SU-DHL-6 (cell line): ENCODE measurements around the gene PLPP3.

Experiments
- H2AFZ ChIP-seq: fragments of 200-600 bp; sonication (generic); 2 replicates; pipeline ENCODE4 v1.6.1; 2014; ENCODE audit warnings: low read depth, mild to moderate bottlenecking, moderate library complexity, mixed read lengths, antibody characterized with exemption, low read length; ENCODE audit not compliant: severe bottlenecking
- H3F3A ChIP-seq: fragments of 200-600 bp; shearing (Covaris generic); 2 replicates; pipeline ENCODE4 v1.6.0; 2016; ENCODE audit warnings: antibody characterized with exemption, mild to moderate bottlenecking; ENCODE audit not compliant: insufficient read depth
- H3K27ac ChIP-seq: fragments of 200-600 bp; sonication (generic); 2 replicates; pipeline ENCODE4 v1.5.1; 2016; ENCODE audit warnings: low read depth, mild to moderate bottlenecking, low read length, moderate library complexity, mixed read lengths
- H3K27me3 ChIP-seq: fragments of 200-600 bp; sonication (generic), shearing (Covaris generic); 2 replicates; pipeline ENCODE4 v1.6.0; 2014; ENCODE audit warnings: mild to moderate bottlenecking, low read length
- H3K36me3 ChIP-seq: fragments of 200-600 bp; sonication (generic); 2 replicates; pipeline ENCODE4 v1.6.1; 2014; ENCODE audit warnings: mild to moderate bottlenecking, low read length, mixed read lengths
- H3K4me2 ChIP-seq: fragments of 300-600, 200-600 bp; shearing (Covaris generic), sonication (generic); 2 replicates; pipeline ENCODE4 v1.6.0; 2014; ENCODE audit warnings: low read length, low read depth, mild to moderate bottlenecking; ENCODE audit not compliant: poor library complexity, severe bottlenecking
- H3K4me3 ChIP-seq: fragments of 200-600 bp; sonication (generic); 2 replicates; pipeline ENCODE4 v1.5.1; 2014; ENCODE audit warnings: antibody characterized with exemption, low read length, mild to moderate bottlenecking, mixed read lengths; ENCODE audit not compliant: insufficient read depth, poor library complexity, severe bottlenecking
- H3K79me2 ChIP-seq: fragments of 200-600 bp; sonication (generic); 2 replicates; pipeline ENCODE4 v1.6.1; 2014; ENCODE audit warnings: mild to moderate bottlenecking, low read length, moderate library complexity; ENCODE audit not compliant: insufficient read depth
- H3K9ac ChIP-seq: fragments of 200-600 bp; sonication (generic); 2 replicates; pipeline ENCODE4 v1.7.0; 2014; ENCODE audit warnings: mild to moderate bottlenecking, low read length
- H3K9me2 ChIP-seq: fragments of 200-600 bp; sonication (generic); replicated peaks from 2 replicates; pipeline ENCODE4 v1.6.1; 2014; ENCODE audit warnings: low read length; ENCODE audit not compliant: insufficient read depth
- H3K9me3 ChIP-seq: fragments of 200-600 bp; sonication (generic); 2 replicates; pipeline ENCODE4 v1.6.1; 2014; ENCODE audit warnings: low read length, mixed read lengths; ENCODE audit not compliant: insufficient read depth
- H4K20me1 ChIP-seq: fragments of 200-600 bp; sonication (generic); 2 replicates; pipeline ENCODE4 v1.6.1; 2014; ENCODE audit warnings: low read depth, mild to moderate bottlenecking, antibody characterized with exemption, low read length, moderate library complexity, mixed read lengths
- EZH2phosphoT487 ChIP-seq: fragments of 200-600 bp; sonication (generic), shearing (Covaris generic); conservative IDR thresholded peaks from 2 replicates; pipeline ENCODE4 v1.6.1; 2018; ENCODE audit warnings: mild to moderate bottlenecking, antibody characterized with exemption, low read length, moderate library complexity, mixed read lengths
- TF ChIP-seq, protein P1 (sequence below): fragments of 200-600 bp; sonication (generic); IDR thresholded peaks from one replicate; pipeline ENCODE4 v1.5.1; 2017; ENCODE audit warnings: antibody characterized with exemption, mild to moderate bottlenecking, low read length, moderate library complexity; ENCODE audit not compliant: insufficient read depth, poor library complexity, severe bottlenecking

The PLPP3 gene

DNA sequence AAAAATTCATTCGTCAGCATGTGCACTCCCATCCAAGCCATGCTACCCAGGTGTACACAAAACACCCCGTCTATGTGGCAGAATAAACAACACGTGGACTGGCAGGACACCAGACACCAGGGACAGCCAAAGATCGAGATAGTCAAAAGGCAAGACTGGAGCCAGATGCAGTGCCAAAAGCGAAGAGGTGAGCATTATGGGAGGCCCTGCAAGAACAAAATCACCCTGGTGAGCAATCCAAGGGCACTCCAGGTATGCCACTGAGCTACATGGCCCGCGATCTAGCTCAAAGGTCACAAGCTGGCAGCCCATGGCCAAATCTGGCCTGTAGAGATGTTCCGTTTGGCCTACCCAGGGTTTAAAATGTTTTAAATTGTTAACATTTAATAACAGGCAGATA is 33.7 kb downstream of the PLPP3 start:
- H3K27ac ChIP-seq, result no peak overlapping the region
- no peaks in the 10 kb centered on the region for H4K20me1 ChIP-seq
- H3K4me3 ChIP-seq, result no peak overlapping the region
- no peaks in the 10 kb centered on the region for H3K27me3 ChIP-seq
- H3K9me3 ChIP-seq, result no peaks in the 10 kb centered on the region
- H3K9ac ChIP-seq, result no peak overlapping the region
- H3K36me3 ChIP-seq, result no peaks in the 10 kb centered on the region
- TF ChIP-seq, protein P1, sequence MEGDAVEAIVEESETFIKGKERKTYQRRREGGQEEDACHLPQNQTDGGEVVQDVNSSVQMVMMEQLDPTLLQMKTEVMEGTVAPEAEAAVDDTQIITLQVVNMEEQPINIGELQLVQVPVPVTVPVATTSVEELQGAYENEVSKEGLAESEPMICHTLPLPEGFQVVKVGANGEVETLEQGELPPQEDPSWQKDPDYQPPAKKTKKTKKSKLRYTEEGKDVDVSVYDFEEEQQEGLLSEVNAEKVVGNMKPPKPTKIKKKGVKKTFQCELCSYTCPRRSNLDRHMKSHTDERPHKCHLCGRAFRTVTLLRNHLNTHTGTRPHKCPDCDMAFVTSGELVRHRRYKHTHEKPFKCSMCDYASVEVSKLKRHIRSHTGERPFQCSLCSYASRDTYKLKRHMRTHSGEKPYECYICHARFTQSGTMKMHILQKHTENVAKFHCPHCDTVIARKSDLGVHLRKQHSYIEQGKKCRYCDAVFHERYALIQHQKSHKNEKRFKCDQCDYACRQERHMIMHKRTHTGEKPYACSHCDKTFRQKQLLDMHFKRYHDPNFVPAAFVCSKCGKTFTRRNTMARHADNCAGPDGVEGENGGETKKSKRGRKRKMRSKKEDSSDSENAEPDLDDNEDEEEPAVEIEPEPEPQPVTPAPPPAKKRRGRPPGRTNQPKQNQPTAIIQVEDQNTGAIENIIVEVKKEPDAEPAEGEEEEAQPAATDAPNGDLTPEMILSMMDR, result no peak
- no peak for TF ChIP-seq EZH2phosphoT487
- H3K9me2 ChIP-seq, result no peaks in the 10 kb centered on the region
- H3K4me2 ChIP-seq, result no peak overlapping the region
- H2AFZ ChIP-seq, result no peak overlapping the region
- H3K79me2 ChIP-seq, result no peaks in the 10 kb centered on the region
- H3F3A ChIP-seq, result no peaks in the 10 kb centered on the region

DNA sequence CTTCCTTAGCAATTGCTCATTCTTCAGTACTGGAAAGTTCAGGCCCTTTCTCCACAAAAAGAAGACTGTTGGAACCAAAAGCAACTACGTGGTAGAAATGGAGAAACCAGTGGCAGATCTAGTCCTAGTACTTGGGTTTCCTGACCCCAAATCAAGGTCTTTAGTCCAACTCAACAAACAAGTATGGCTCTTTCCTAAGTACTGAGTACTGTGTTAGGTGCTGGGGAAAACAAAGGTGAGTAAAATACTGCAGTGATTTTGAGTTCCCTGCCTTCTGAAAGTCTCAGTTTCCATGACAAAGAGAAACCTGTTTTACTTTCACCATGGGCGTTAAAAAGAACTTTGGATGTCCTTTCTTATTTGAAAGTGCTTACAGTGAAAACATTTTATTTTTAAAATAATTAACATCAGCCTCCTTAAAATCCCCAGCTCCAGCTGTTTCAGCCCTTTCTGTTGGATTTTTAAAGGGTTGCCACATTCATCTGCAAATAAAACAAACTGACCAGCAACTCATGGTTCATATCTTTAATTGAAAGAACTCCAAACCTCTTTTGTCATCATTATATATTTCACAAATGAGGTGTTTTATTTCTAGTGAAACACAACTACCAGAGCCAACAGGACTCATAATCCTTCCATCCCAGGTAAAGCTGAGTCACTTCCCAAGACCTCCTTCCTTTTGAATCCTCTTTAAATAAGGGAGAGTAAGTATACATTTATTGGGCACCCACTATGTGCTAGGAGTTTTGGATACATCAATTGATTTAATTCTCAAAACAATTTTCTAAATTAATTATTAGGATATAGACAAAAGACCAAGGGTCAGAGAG is 35.4 kb downstream of the PLPP3 start:
- Histone ChIP-seq H3K9ac (no peak overlapping the region), H3K79me2 (no peaks in the 10 kb centered on the region)

DNA sequence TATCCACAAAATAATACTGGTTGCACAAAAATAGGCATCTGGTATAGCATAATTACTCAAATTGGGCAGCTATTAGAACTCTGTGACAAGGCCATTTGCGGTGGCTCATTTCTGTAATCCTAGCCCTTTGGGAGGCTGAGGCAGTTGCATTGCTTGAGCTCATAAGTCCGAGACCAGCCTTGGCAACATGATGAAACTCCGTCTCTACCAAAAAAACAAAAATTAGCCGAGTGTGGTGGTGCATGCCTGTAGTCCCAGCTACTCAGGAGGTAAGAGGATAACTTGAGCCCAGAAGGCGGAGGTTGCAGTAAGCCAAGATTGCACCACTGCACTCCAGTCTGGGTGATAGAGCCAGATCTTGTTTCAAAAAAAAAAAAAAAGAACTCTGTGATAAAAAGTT is 36.7 kb downstream of the PLPP3 start:
- no peaks in the 10 kb centered on the region for H3K9me2 ChIP-seq
- H3K27ac ChIP-seq, result no peak overlapping the region
- no peaks in the 10 kb centered on the region for H3K9me3 ChIP-seq
- H3K27me3 ChIP-seq, result no peaks in the 10 kb centered on the region
- H3F3A ChIP-seq, result no peaks in the 10 kb centered on the region
- no peaks in the 10 kb centered on the region for H4K20me1 ChIP-seq
- H3K36me3 ChIP-seq, result no peaks in the 10 kb centered on the region
- H3K4me3 ChIP-seq, result no peak overlapping the region
- no peak overlapping the region for H3K9ac ChIP-seq
- no peaks in the 10 kb centered on the region for H3K79me2 ChIP-seq
- no peak for TF ChIP-seq EZH2phosphoT487
- TF ChIP-seq, protein P1, result no peak
- H3K4me2 ChIP-seq, result no peak overlapping the region
- no peak overlapping the region for H2AFZ ChIP-seq

More for the DNA sequence above, 35.4 kb downstream of the PLPP3 start:
- H3K36me3 ChIP-seq, result no peaks in the 10 kb centered on the region
- H3K27me3 ChIP-seq, result no peaks in the 10 kb centered on the region
- H3K27ac ChIP-seq, result no peak overlapping the region
- no peak overlapping the region for H3K4me3 ChIP-seq
- no peak overlapping the region for H2AFZ ChIP-seq
- H4K20me1 ChIP-seq, result no peaks in the 10 kb centered on the region
- H3F3A ChIP-seq, result no peaks in the 10 kb centered on the region
- TF ChIP-seq EZH2phosphoT487, result no peak
- TF ChIP-seq, protein P1, result no peak
- no peak overlapping the region for H3K4me2 ChIP-seq
- H3K9me3 ChIP-seq, result no peaks in the 10 kb centered on the region
- H3K9me2 ChIP-seq, result no peaks in the 10 kb centered on the region
